ENCODE measurements around the gene UBE3A. TPM values are rescaled to one million over a fixed set of nuclear protein-coding genes. Genes with fewer than 3 reads are reported as not detected.

UBE3A gene
- total and polyA plus RNA-seq, 9 of the 15 experiments (the other 6 are each of a cell fraction or from before 2014, with no cell fraction given) = 29.3 to 103 (median 60.2) TPM

DNA sequence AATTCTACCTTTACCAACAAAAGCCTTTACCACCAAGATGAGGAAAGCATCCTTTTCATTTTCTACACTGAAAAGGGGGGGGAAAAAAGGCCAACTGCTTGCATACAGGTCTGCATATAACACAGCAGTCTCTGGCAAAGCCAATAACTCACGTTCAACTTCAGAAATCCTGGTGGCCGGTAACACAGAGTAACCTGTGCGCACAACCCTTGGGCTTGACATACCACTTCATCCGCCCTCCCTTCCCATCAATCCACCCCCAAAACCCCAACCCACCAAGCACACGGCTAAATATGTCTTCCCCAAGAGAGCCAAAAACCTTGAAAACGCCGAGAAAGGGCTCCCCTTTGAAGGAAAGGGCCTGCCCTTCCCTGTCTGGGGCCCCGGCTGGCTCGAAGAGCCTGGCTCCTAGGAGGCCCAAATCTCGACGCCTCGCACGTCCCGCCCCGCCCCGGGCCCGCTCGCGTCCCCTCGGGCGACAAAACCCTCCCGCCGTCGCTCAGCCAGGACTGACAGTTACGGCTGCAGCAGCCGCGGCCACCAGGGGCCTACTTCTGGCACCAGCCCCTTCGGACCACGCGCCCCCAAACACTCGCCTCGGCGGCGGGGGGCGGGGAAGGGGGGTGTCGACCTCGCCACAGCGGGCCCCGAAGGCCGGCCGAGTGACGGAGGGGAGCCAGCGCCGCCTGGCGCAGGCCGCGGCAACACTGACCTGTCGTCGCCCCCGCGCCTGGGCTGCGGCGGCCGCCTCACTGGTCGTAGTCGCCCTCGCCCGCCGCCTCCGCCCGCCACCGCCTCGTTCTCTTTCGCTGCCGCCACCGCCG is 835 bp downstream of the UBE3A start (continued):
- TF ChIP-seq SIN3B (IDR thresholded peaks at IDR 0.05; ENCODE audit: low read depth) = no peak
- no peak for TF ChIP-seq CREBBP (IDR thresholded peaks at IDR 0.05; ENCODE audit: low read depth, low read length)
- no peak for TF ChIP-seq CBX5 (IDR thresholded peaks at IDR 0.05; ENCODE audit: borderline replicate concordance, low read depth)
- TF ChIP-seq, protein P1, sequence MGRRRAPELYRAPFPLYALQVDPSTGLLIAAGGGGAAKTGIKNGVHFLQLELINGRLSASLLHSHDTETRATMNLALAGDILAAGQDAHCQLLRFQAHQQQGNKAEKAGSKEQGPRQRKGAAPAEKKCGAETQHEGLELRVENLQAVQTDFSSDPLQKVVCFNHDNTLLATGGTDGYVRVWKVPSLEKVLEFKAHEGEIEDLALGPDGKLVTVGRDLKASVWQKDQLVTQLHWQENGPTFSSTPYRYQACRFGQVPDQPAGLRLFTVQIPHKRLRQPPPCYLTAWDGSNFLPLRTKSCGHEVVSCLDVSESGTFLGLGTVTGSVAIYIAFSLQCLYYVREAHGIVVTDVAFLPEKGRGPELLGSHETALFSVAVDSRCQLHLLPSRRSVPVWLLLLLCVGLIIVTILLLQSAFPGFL (CRISPR knock-in tag; IDR thresholded peaks at IDR 0.05) = 0 out of 2 replicates have a peak, but pooled peaks have one; percentile 29
- TF ChIP-seq, protein P2, sequence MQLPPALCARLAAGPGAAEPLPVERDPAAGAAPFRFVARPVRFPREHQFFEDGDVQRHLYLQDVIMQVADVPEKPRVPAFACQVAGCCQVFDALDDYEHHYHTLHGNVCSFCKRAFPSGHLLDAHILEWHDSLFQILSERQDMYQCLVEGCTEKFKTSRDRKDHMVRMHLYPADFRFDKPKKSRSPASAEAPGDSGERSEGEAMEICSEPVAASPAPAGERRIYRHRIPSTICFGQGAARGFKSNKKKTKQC (CRISPR knock-in tag; IDR thresholded peaks at IDR 0.05) = no peak
- TF ChIP-seq, protein P3, sequence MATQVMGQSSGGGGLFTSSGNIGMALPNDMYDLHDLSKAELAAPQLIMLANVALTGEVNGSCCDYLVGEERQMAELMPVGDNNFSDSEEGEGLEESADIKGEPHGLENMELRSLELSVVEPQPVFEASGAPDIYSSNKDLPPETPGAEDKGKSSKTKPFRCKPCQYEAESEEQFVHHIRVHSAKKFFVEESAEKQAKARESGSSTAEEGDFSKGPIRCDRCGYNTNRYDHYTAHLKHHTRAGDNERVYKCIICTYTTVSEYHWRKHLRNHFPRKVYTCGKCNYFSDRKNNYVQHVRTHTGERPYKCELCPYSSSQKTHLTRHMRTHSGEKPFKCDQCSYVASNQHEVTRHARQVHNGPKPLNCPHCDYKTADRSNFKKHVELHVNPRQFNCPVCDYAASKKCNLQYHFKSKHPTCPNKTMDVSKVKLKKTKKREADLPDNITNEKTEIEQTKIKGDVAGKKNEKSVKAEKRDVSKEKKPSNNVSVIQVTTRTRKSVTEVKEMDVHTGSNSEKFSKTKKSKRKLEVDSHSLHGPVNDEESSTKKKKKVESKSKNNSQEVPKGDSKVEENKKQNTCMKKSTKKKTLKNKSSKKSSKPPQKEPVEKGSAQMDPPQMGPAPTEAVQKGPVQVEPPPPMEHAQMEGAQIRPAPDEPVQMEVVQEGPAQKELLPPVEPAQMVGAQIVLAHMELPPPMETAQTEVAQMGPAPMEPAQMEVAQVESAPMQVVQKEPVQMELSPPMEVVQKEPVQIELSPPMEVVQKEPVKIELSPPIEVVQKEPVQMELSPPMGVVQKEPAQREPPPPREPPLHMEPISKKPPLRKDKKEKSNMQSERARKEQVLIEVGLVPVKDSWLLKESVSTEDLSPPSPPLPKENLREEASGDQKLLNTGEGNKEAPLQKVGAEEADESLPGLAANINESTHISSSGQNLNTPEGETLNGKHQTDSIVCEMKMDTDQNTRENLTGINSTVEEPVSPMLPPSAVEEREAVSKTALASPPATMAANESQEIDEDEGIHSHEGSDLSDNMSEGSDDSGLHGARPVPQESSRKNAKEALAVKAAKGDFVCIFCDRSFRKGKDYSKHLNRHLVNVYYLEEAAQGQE (IDR thresholded peaks at IDR 0.05; ENCODE audit: borderline replicate concordance) = peak; percentile 52; the same call in 1 of the 2 replicates
- TF ChIP-seq, protein P3 (CRISPR knock-in tag; IDR thresholded peaks at IDR 0.05; ENCODE audit: low read depth) = no peak
- TF ChIP-seq, protein P4, sequence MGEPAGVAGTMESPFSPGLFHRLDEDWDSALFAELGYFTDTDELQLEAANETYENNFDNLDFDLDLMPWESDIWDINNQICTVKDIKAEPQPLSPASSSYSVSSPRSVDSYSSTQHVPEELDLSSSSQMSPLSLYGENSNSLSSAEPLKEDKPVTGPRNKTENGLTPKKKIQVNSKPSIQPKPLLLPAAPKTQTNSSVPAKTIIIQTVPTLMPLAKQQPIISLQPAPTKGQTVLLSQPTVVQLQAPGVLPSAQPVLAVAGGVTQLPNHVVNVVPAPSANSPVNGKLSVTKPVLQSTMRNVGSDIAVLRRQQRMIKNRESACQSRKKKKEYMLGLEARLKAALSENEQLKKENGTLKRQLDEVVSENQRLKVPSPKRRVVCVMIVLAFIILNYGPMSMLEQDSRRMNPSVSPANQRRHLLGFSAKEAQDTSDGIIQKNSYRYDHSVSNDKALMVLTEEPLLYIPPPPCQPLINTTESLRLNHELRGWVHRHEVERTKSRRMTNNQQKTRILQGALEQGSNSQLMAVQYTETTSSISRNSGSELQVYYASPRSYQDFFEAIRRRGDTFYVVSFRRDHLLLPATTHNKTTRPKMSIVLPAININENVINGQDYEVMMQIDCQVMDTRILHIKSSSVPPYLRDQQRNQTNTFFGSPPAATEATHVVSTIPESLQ (CRISPR knock-in tag; IDR thresholded peaks at IDR 0.05) = no peak
- TF ChIP-seq, protein P5, sequence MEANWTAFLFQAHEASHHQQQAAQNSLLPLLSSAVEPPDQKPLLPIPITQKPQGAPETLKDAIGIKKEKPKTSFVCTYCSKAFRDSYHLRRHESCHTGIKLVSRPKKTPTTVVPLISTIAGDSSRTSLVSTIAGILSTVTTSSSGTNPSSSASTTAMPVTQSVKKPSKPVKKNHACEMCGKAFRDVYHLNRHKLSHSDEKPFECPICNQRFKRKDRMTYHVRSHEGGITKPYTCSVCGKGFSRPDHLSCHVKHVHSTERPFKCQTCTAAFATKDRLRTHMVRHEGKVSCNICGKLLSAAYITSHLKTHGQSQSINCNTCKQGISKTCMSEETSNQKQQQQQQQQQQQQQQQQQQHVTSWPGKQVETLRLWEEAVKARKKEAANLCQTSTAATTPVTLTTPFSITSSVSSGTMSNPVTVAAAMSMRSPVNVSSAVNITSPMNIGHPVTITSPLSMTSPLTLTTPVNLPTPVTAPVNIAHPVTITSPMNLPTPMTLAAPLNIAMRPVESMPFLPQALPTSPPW (CRISPR knock-in tag; IDR thresholded peaks at IDR 0.05) = peak; percentile 69; the same call in 1 of the 2 replicates
- peak; percentile 9 for TF ChIP-seq MEIS2 (IDR thresholded peaks at IDR 0.05; ENCODE audit: partially characterized antibody)
- TF ChIP-seq EZH2 (IDR thresholded peaks at IDR 0.05; ENCODE audit: borderline replicate concordance, low read depth, low read length) = no peak
- TF ChIP-seq KLF13 (tag; IDR thresholded peaks at IDR 0.05; ENCODE audit: borderline replicate concordance, low read depth) = 0 out of 2 replicates have a peak, but pooled peaks have one; percentile 58
- no peak for TF ChIP-seq PHTF2 (CRISPR knock-in tag; IDR thresholded peaks at IDR 0.05)
- TF ChIP-seq MCM7 (IDR thresholded peaks at IDR 0.05) = no peak
